Endothelial cell of umbilical vein (primary cell): Measurements from ENCODE around the gene GON4L. TPM values are rescaled to one million over a fixed set of nuclear protein-coding genes. Genes with fewer than 3 reads are reported as not detected.

ENCODE experiments used
- BruUV-seq: library from RNA; stranded (reverse); fragments of 400-500 nt; replicated peaks from 2 replicates; lab custom pipeline; 2021; lab: Mats Ljungman, UMichigan
- CTCF ChIA-PET: fragments of 300-600, 350-600 bp; sonication (Branson Sonifier 250); formaldehyde crosslinking; loops from one replicate; lab custom pipeline; 2021; ENCODE audit warnings: antibody characterized with exemption, inconsistent platforms; lab: Charles Lee
- POLR2A ChIA-PET: fragments of 300-600, 350-600 bp; sonication (Branson Sonifier 250); formaldehyde crosslinking; loops from one replicate; lab custom pipeline; 2021; ENCODE audit warnings: antibody characterized with exemption, inconsistent platforms; lab: Charles Lee
- DNase-seq: peaks from one replicate; pipeline ENCODE4 v3.0.0-alpha.2; 2011; ENCODE audit warnings: low read depth, low spot score
- FAIRE-seq: peaks from 2 replicates; lab custom pipeline; 2011; peaks lifted over from hg19 to GRCh38; lab: Jason Lieb, UNC
- H2AFZ ChIP-seq: 2 replicates; pipeline ENCODE4 v1.6.0; 2012; ENCODE audit warnings: low read depth, low read length, control low read depth, inconsistent platforms
- H3K27ac ChIP-seq: 2 replicates; pipeline ENCODE4 v1.5.1; 2011; ENCODE audit warnings: low read depth, mild to moderate bottlenecking, control low read depth, low read length, moderate library complexity; ENCODE audit not compliant: insufficient read depth
- H3K27me3 ChIP-seq, 2 experiments: 2 replicates each; pipeline versions ENCODE4 v1.6.0 to v1.6.1; 2011; ENCODE audit warnings: low read length in 2 of 2, mixed read lengths in 1 of 2; ENCODE audit not compliant: control insufficient read depth in 2 of 2, insufficient read depth in 2 of 2
- H3K36me3 ChIP-seq, 2 experiments: 2 replicates in 1 of 2; 3 replicates in 1 of 2; pipeline ENCODE4 v1.5.1; 2011; ENCODE audit warnings: low read length in 2 of 2, mild to moderate bottlenecking in 1 of 2, moderate library complexity in 1 of 2; ENCODE audit not compliant: control insufficient read depth in 2 of 2, insufficient read depth in 2 of 2; ENCODE audit errors: extremely low read depth in 1 of 2
- H3K4me1 ChIP-seq: 3 replicates; pipeline ENCODE4 v1.5.1; 2011; ENCODE audit warnings: mild to moderate bottlenecking, low read length; ENCODE audit not compliant: control insufficient read depth, insufficient read depth; ENCODE audit errors: extremely low read depth
- H3K4me2 ChIP-seq: 2 replicates; pipeline ENCODE4 v1.6.1; 2011; ENCODE audit warnings: low read length, control low read depth, mixed read lengths; ENCODE audit not compliant: insufficient read depth
- H3K4me3 ChIP-seq, 3 experiments: fragments of 200-600 bp in 1 of 3; sonication (generic), shearing (Covaris generic) in 1 of 3; replicated peaks in 1 of 3; 2 replicates each; pipeline ENCODE4 v1.5.1; 2011 to 2016; ENCODE audit warnings: control low read depth in 3 of 3, low read length in 3 of 3, mild to moderate bottlenecking in 2 of 3, inconsistent platforms in 1 of 3, low read depth in 1 of 3, moderate library complexity in 1 of 3; ENCODE audit not compliant: insufficient read depth in 1 of 3
- H3K79me2 ChIP-seq: 2 replicates; pipeline ENCODE4 v1.6.0; 2012; ENCODE audit warnings: low read length, inconsistent platforms; ENCODE audit not compliant: control insufficient read depth, insufficient read depth
- H3K9ac ChIP-seq: replicated peaks from 2 replicates; pipeline ENCODE3; 2011; ENCODE audit warnings: low read length, control low read depth; ENCODE audit not compliant: insufficient read depth; ENCODE audit errors: extremely low read depth
- H3K9me1 ChIP-seq: replicated peaks from 3 replicates; pipeline ENCODE4 v1.6.0; 2011; ENCODE audit warnings: mild to moderate bottlenecking, low read length; ENCODE audit not compliant: control insufficient read depth, insufficient read depth; ENCODE audit errors: extremely low read depth
- H3K9me3 ChIP-seq: replicated peaks from 2 replicates; pipeline ENCODE4 v1.5.1; 2012; ENCODE audit warnings: low read length, inconsistent platforms; ENCODE audit not compliant: control insufficient read depth, insufficient read depth
- H4K20me1 ChIP-seq: replicated peaks from 2 replicates; pipeline ENCODE3; 2011; ENCODE audit warnings: mild to moderate bottlenecking, low read length; ENCODE audit not compliant: control insufficient read depth, insufficient read depth; ENCODE audit errors: extremely low read depth
- EZH2 ChIP-seq: IDR thresholded peaks from 2 replicates; pipeline ENCODE4 v1.6.1; 2012; ENCODE audit warnings: borderline replicate concordance, low read depth, mild to moderate bottlenecking, moderate library complexity, low read length, inconsistent platforms; ENCODE audit not compliant: severe bottlenecking
- FOS ChIP-seq: IDR thresholded peaks from 2 replicates; pipeline ENCODE4 v1.6.1; 2011; ENCODE audit warnings: mild to moderate bottlenecking, low read length, moderate library complexity, borderline replicate concordance; ENCODE audit not compliant: insufficient read depth
- GATA2 ChIP-seq: IDR thresholded peaks from 2 replicates; pipeline ENCODE4 v1.7.0; 2011; ENCODE audit warnings: low read depth, mild to moderate bottlenecking, moderate library complexity, mixed read lengths, low read length; ENCODE audit not compliant: insufficient read length, insufficient read depth
- JUN ChIP-seq: IDR thresholded peaks from 2 replicates; pipeline ENCODE4 v1.6.1; 2011; ENCODE audit warnings: borderline replicate concordance, low read depth; ENCODE audit not compliant: insufficient read length, insufficient read depth
- MYC ChIP-seq: IDR thresholded peaks from one replicate; pipeline ENCODE4 v1.6.1; 2011; ENCODE audit warnings: mild to moderate bottlenecking, low read depth, low read length
- POLR2A ChIP-seq: IDR thresholded peaks from 2 replicates; pipeline ENCODE4 v1.6.1; 2012; ENCODE audit warnings: low read depth, mild to moderate bottlenecking, control low read depth, low read length
- POLR2AphosphoS5 ChIP-seq: IDR thresholded peaks from 2 replicates; pipeline ENCODE4 v1.6.1; 2012; ENCODE audit warnings: low read depth, mild to moderate bottlenecking, control low read depth, low read length, moderate library complexity; ENCODE audit not compliant: insufficient read depth
- dilution Hi-C: fragments of 300-500 bp; cut with MboI; formaldehyde crosslinking; loops from one replicate; pipeline ENCODE4 v1.15.0; 2019; ENCODE audit warnings: low sequenced_read_pairs; ENCODE audit not compliant: extremely low pct_ligation_motif_present
- intact Hi-C: fragments of 100-400 bp; cut with micrococcal nuclease; formaldehyde crosslinking; loops from one replicate; pipeline ENCODE4 v1.10.0; 2022
- polyA plus RNA-seq, 4 experiments: library from polyadenylated mRNA; depleted of rRNA in 3 of 4; stranded (reverse) in 3 of 4; unstranded in 1 of 4; fragments of >200 nt; gene quantifications; 2 replicates each; pipeline versions ENCODE4 v1.2.1 to v1.2.3, GENCODE V29; 2011 to 2012; ENCODE audit warnings: missing spikeins in 1 of 4
- total RNA-seq: library from RNA; stranded (reverse); gene quantifications from 2 replicates; pipeline ENCODE4 v1.2.3, GENCODE V29; 2021
- TF ChIP-seq, protein P1 (sequence below): IDR thresholded peaks from 2 replicates; pipeline ENCODE4 v1.6.1; 2011; ENCODE audit not compliant: insufficient read depth, insufficient read length
- TF ChIP-seq, protein P2 (sequence below), 2 donors: IDR thresholded peaks; 1 replicate in 1 of 2; 2 replicates in 1 of 2; pipeline ENCODE4 v1.5.1; 2011; ENCODE audit warnings: low read length in 2 of 2, mild to moderate bottlenecking in 2 of 2, moderate library complexity in 2 of 2, control low read depth in 1 of 2, inconsistent platforms in 1 of 2, low read depth in 1 of 2; ENCODE audit not compliant: insufficient read depth in 1 of 2; ENCODE audit errors: extremely low read depth in 1 of 2

Gene GON4L
- total and polyA plus RNA-seq, 2 donors (not counting 3 experiments of a cell fraction or from before 2014, with no cell fraction given) = 30.5 to 58.7 TPM

DNA sequence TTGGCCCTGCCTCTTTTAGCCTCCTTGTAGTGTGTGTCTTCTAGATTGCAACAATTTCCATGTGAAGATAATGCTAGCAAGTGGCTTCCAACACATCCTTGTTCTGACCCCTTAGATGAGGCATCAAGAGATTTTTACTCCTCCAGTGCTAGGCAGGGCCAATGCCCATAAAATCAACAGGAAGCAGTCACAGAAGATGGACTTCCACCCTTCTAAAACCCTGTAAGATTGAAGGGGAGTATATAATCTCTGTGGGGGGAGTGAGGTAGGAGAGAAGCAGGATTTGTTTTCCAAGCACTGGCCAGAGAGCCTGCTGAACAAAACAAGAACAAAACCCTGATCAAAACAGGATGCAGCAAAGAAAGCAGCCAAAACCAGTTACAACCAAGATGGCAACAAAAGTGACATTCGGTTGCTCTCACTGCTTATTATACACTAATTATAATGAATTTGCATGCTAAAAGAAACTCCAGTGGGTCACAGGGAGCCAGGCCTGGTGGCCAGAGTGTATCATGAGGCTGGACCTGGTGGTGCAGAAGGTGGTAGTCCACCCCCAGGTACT lies 12.1 kb downstream of the GON4L start:
- Histone ChIP-seq H3K9me3 (no peaks in the 10 kb centered on the region), H3K4me3 (no peak overlapping the region), H3K9me1 (no peaks in the 10 kb centered on the region), H3K4me2 (no peak overlapping the region), H3K36me3 (peaks cover 6 to 8% of the 10 kb centered on the region in 2 experiments), H3K27me3 (no peaks in the 10 kb centered on the region), H2AFZ (no peak overlapping the region), H3K9ac (no peak overlapping the region), H4K20me1 (no peaks in the 10 kb centered on the region), H3K4me1 (peaks cover 11% of the 10 kb centered on the region), H3K79me2 (peaks cover 70% of the 10 kb centered on the region), H3K27ac (no peak overlapping the region)
- DNase-seq (peak; percentile 61), FAIRE-seq (no peak)
- intact Hi-C loops (no loop called here), dilution Hi-C loops (no loop called here)
- CTCF ChIA-PET = no interaction called here
- POLR2A ChIA-PET = no interaction called here
- TF ChIP-seq POLR2A = no peak
- no peak for TF ChIP-seq POLR2AphosphoS5
- TF ChIP-seq, protein P1, sequence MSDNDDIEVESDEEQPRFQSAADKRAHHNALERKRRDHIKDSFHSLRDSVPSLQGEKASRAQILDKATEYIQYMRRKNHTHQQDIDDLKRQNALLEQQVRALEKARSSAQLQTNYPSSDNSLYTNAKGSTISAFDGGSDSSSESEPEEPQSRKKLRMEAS = no peak
- TF ChIP-seq JUN = no peak
- TF ChIP-seq MYC = no peak
- TF ChIP-seq EZH2 = no peak
- no peak for TF ChIP-seq FOS
- no peak for TF ChIP-seq GATA2
- TF ChIP-seq, protein P2, sequence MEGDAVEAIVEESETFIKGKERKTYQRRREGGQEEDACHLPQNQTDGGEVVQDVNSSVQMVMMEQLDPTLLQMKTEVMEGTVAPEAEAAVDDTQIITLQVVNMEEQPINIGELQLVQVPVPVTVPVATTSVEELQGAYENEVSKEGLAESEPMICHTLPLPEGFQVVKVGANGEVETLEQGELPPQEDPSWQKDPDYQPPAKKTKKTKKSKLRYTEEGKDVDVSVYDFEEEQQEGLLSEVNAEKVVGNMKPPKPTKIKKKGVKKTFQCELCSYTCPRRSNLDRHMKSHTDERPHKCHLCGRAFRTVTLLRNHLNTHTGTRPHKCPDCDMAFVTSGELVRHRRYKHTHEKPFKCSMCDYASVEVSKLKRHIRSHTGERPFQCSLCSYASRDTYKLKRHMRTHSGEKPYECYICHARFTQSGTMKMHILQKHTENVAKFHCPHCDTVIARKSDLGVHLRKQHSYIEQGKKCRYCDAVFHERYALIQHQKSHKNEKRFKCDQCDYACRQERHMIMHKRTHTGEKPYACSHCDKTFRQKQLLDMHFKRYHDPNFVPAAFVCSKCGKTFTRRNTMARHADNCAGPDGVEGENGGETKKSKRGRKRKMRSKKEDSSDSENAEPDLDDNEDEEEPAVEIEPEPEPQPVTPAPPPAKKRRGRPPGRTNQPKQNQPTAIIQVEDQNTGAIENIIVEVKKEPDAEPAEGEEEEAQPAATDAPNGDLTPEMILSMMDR (IDR thresholded peaks at IDR 0.05; ENCODE audit: extremely low read depth in 1 of 2, insufficient read depth in 1 of 2, low read depth in 1 of 2, low read length in 2 of 2) = no peak
- no TSS peak for BruUV-seq
